ENCODE measurements around the gene PCMT1.
"Not testable (repeated sequence)": the region's sequence is repeated elsewhere in the genome, so short reads cannot be mapped to it uniquely, and the experiment has no call there.

The PCMT1 gene

DNA sequence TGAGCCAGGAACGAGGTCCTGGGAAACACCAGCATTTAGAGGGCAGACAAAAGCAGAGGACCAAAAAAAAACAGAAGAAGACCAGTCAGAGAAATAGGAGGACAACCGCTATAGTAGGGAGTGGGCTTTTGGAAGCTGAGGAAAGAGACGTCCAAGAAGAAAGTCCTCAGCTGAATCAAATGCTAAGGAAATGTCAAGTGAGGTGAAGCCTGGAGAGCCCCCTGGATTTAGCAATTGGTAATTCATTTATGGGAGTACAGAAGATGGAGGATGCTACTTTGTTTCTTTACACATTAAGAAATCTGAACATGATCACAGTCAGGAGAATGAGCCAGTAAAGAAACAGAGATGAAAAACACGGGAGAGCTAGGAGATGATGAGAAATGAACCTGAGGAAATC lies 73.5 kb downstream of the PCMT1 start:
- DNase-seq, result no peak

DNA sequence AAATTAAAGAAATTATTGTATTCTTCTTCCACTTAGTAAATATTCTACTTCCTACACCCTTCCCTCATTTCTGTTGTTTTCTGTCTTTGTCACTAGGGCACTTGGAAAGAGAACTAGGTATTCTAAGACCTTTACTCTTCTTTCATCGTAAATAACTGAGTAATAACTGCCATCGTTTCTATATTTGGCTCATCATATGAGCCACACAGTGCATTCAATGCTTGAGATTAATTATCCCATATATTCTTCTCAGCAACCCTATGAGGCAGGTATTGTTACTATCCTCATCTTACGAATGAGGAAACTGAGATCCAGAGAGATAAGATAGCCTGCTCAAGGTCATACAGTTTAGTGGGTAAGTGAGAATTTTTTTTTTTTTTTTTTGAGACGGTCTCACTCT lies 75.8 kb downstream of the PCMT1 start:
- DNase-seq, result no peak

DNA sequence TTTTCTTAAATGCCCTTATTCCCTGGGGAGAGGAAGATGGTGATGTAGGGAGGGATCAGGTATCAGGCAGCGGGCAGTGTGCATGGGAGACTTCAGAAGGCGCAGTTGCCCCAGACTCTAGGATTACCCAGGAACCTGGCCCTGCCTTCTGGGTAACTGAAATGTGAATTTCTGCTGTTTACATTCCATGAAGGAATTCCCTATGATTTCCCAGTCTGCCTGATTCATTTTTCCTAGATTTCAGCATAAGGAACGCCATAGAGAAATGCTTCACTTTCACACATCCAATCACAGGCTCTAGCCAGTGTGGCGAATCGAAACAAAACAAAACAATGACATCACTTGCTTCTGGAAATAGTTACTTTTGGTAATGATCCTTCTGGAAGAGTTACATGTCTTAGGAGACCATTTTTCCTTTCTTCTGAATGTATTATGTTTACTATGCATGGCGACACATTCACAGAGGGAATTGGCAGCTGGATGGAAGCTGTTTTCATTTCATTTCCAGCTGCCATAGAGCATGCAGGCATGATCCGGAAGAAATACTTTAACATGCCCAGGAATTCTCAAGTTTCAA lies 81.3 kb downstream of the PCMT1 start:
- no peak for DNase-seq

- DNase-seq, result no peak
Observed at GRCh38 chr6:149831308-149831820, 81.8 kb downstream of the PCMT1 start.

- no peak for DNase-seq
Observed at GRCh38 chr6:149833651-149834050, 84.1 kb downstream of the PCMT1 start.

- peak; percentile 78 to 82 for DNase-seq
Observed at GRCh38 chr6:149834513-149835481, 85.3 kb downstream of the PCMT1 start.

- peak; percentile 47 to 50 for DNase-seq
Observed at GRCh38 chr6:149840345-149841075, 91.0 kb downstream of the PCMT1 start.

- DNase-seq, result no peak
Observed at GRCh38 chr6:149842331-149842730, 92.8 kb downstream of the PCMT1 start.

- no peak for DNase-seq
Observed at GRCh38 chr6:149843051-149843633, 93.6 kb downstream of the PCMT1 start.

GRCh38 chr6:149844036-149844435 lies 94.5 kb downstream of the PCMT1 start:
- not testable (repeated sequence) for DNase-seq

DNA sequence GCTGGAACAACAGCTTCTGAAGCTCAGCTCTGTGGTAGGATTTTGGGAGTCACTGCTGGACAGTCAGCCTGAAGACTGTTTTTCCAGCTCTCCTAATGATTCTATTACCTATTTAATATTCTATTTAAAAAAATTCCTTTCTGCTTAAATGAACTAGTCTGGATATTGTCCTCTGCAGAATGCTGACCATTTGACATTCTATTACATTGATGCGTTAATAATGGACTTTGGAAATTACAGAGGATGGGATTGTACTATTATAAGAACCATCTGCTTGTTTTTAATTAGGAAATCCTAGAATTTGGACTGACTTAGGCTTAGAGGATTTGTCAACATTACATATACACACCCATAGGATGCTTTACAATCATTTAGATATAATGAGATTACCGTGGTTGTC lies 94.9 kb downstream of the PCMT1 start:
- no peak for DNase-seq

GRCh38 chr6:149845549-149845948 lies 96.0 kb downstream of the PCMT1 start:
- DNase-seq, result no peak

- DNase-seq, result no peak
Observed at GRCh38 chr6:149846321-149846720, 96.8 kb downstream of the PCMT1 start.

- DNase-seq, result no peak
Observed at GRCh38 chr6:149847939-149848267, 98.4 kb downstream of the PCMT1 start.

- DNase-seq, result not testable (repeated sequence)
Observed at GRCh38 chr6:149848343-149848742, 98.8 kb downstream of the PCMT1 start.

GRCh38 chr6:149851461-149852110 lies 102.0 kb downstream of the PCMT1 start:
- DNase-seq, result no peak

DNA sequence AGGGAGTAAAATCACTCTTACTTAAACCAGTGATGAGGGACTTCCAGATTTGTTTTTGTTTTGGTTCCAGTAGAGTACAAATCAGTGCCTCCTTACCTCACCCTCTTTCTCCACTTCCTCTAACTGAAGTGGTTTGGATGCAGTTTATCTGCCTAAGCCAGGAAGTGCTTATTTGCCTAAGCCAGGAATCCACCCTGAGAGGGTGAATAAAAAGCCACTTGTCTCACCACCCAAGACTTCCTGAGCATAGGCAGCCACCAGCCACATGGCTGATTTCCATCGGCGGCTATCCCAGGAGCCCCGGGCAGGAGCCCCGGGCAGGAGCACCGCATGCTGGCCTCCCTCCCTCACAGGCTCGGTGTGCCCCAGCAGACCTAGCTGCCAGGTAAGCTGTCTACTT lies 102.6 kb downstream of the PCMT1 start:
- DNase-seq, result no peak

DNA sequence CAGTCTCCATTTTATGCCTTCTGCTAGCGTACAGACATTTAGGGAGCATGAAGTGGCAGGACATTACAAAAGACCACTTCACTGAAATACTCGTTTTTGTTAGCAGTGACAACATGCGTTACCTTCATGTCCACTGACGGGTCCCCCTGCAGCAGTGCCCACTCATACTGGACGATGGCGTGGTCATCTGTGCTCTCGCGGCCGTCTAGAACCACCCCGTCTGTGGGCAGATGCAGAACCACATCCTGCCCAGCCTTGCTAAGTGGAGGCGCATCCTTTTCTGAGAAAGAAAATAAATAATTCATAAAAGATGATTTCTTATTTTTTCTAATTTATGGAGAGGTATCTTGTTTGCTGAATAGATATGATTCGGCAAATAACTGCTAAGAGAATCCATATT lies 103.3 kb downstream of the PCMT1 start:
- DNase-seq, result no peak

DNA sequence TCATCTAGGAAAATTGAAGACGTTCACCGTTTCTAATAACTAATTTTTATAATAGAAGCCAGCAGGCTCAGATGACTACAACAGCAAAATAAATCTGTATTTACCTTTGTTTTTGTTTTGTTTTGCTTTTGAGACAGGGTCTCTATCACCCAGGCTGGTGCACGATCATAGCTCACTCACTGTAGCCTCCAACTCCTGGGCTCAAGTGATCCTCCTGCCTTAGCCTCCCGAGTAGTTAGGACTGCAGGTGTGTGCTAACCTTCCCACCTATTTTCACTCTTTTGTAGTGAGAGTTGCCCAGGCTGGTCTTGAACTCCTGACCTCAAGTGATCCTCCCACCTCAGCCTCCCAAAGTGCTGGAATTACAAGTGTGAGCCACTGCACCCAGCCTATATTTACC lies 104.5 kb downstream of the PCMT1 start:
- not testable (repeated sequence) for DNase-seq

DNA sequence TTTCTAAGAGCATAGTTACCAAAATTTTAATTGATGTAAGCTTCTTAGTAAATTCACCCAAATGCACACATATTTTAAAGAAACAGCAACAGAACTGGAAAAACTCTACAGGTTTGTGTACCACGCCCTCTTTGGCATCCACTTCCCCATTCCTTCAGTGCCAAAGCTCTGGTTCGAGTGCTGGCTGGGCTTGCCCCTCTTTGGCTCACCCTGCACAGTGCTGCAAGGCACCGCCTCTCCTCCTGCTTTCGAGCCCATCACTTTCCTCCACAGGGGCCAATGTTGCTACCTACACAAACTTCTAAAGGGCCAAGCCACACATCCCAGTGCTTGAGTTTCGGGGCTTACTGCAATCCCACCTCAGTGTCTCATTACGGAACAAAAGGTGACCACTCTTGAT lies 105.0 kb downstream of the PCMT1 start:
- DNase-seq, result no peak

DNA sequence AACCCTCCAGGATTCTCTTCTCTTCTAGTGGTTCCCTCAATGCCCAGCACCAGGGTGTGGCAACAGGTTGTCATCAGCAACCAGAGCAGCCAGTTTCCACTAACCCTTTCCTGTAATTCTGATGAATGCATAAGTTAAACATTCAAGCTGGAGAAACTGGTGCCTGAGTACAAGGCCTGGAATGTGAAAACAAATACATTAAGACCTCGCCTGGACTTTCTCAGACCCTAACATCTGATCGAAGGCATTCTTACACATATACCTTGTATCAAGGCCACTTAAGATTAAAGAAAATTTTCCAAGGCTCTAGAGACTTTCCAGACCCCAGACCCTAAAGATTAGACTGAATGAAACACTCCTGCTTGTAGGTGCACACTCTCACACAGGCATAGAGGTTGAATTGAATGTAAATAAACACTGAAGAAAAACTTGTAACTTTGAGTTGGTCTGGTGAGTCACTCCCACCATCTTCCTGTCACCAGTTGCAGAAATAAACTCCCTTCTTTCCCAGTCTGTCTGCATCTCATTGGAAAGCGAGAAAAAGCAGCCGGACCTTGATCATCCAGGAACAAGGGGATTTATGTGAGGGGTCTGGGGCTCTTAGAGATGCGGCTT lies 105.6 kb downstream of the PCMT1 start:
- DNase-seq, result no peak

GRCh38 chr6:149855741-149856140 lies 106.2 kb downstream of the PCMT1 start:
- no peak for DNase-seq

Data from stimulated activated CD4-positive, alpha-beta T cell treated with anti-CD3 and anti-CD28 coated beads, Interleukin-2, amount 100 ng/mL, for 48 hours (primary cell).